GM12874 (cell line): ENCODE measurements around the gene RPS17.

Experiments used
- CTCF ChIP-seq: IDR thresholded peaks from 2 replicates; pipeline ENCODE4 v1.5.1; 2011; ENCODE audit warnings: low read depth, mild to moderate bottlenecking, control low read depth, low read length, moderate library complexity; ENCODE audit not compliant: insufficient read depth

Gene RPS17

GRCh38 chr15:82532383-82532990, 7.8 kb downstream of the RPS17 start:
- TF ChIP-seq CTCF, result no peak

- no peak for TF ChIP-seq CTCF
These were observed 8.5 kb downstream of the RPS17 start for GRCh38 chr15:82531496-82532382.

GRCh38 chr15:82530606-82531379, 9.5 kb downstream of the RPS17 start:
- TF ChIP-seq CTCF, result peak; percentile 81

- TF ChIP-seq CTCF, result no peak
These were observed 10.3 kb downstream of the RPS17 start for GRCh38 chr15:82530006-82530405.
